ENCODE data around the gene SPINK6.

SPINK6 gene

DNA sequence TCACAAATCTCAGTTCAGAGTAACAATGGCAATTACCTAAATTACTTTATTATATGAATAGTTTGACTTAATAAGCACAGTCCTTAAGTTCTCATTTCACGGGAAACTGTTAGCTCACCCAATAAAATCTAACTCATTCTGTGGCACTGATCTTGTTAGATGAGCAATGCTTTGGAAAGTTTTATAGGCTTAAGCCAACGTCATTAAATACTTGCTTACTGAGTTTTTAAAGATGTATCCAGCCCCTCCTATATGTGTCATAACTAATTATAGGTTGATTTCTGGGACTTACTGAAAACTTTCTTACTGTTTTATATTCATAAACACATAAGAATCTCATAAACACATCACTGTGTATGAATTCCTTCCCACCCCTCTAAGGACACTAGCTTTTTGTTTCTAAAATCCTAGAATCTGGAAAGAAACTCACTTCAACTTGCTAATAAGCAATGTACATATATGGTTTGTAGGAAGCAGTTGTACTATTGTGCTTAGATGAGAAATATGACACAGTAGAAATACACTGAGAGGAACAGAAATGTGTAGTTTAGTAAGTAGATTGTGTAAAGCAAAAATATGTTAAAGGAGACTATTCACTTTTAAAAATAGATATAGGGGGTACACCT is 21.4 kb downstream of the SPINK6 start:
- no peak for DNase-seq

DNA sequence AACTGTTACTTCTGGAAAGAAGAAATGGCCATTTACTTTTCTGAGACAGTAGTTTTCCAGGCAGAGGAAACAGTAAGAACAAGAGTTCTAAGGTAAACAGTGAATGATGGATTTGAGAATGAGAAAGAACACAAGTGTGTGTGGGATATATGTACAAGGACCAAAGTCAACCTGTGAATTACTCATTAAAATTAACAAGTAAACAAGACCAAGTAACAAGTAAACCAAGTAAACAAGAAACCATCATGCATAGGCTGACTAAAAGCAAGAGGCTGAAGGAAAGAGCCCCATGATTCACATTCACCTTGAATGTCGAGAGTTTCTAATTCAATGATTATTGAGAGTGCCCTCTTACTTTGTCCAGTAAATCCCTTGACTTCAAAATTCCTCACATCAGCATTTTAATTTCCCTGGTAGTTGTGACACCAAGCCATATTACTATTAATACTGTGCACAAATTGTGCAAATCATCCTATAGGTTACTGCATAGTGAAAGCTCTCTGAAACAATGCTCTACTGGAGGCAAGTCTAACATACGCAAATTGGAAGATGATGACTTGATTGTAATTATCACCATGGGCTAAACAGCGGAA is 25.6 kb downstream of the SPINK6 start:
- DNase-seq: no peak

DNA sequence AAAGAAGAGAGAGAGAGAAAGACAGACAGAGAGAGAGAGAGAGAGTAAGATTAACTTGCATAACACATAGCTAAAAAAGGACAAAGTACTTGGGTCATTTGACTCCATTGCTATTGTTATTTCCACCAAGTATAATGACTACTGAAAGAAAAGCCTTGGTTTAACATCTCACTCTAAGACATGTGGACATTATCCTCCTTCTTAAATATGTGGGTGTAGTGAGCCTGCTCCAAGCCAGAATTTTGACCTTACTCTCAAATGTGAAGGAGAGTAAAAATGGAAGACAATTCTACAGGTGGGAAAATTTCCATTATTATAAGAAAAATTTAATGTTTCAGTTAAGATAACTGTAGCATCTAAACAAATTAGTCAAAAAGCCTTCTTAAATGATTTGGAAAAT is 27.0 kb downstream of the SPINK6 start:
- no peak for DNase-seq

DNA sequence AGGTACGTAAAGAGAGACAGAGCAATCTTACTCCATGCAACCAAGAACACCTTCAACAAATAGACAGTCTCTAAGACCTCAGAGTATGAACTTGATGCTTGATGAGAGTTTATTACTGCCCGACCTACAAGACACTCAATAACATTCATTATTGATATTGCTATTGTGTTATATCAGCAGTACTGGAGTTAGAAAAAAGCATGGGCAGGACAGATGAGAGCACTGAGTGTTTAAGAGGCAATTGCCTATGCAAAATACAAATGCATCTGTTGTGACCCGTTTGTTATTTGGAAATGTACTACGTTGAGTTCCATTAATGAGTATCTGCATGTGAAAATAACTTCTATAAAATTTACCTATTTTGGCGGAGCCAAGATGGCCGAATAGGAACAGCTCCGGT is 27.4 kb downstream of the SPINK6 start:
- no peak for DNase-seq

DNA sequence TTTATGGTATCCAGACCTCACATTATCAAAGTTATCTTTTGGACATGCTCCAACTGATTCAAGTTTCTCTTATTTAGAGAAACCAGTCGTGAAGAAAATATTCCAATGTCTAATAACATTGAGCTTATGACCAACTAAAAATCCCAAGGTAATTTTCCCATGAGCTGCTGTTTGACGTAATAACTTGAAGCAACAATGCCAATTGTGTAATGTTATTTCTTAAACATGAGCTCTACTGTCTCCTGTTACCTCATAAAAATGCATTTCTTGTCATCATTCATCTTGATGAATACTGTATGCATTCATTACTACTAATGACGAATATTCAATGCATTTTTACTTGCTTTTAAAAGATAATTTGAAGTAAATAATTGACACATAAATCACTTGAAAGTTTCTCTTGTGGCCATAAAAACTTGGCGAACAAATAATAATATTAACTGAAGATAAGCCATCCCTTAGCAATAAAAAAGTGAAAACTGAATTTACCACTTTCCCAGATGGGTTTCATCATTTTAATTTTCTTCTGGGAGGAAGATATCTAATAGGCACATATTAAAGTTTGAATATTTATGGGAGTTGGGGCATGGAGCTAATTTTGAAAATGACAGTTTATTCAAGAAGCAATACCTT is 35.1 kb downstream of the SPINK6 start:
- no peak for DNase-seq

DNA sequence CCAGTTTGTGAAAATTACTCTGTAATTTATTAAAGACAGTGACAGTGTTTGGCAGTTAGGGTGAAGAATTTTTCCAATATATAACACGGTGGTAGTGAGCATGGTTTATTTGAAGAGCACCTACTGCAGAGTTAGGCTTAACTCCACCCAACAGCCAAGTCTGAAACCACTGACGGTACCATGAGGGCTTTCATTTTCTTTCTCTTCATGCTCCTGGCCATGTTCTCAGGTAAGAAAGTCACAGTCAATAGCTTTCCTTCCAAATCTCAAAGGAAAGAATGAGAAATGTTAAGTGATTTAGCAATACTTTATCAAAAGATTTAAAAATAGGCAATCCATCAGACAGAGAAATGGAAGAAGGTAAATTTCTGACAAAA is 35.6 kb downstream of the SPINK6 start, which contains the start of gene MARCOL:
TSS of gene MARCOL (plus strand) at position 108 of the 377 bp plus-strand sequence. CDS start at position 181, 73 bp downstream.
- no peak for DNase-seq

DNA sequence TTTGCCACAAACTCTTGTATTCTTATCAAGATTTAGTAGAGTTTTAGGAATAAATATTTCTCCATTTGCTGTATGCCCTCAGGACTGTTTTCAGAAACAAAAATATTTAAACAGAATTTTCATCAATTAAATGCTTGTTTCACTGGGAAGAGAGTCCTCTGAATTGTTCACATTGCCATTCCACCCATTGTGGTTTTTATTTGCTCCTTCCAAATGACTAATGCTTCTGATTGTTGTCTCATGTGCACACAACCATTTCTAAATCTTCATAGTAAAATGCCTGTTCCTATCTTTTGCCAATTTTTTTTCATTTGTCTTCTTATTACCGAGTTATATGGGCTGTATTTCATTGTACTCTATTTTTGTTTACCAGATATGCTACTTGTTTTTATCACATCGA is 46.1 kb downstream of the SPINK6 start:
- DNase-seq: no peak

DNA sequence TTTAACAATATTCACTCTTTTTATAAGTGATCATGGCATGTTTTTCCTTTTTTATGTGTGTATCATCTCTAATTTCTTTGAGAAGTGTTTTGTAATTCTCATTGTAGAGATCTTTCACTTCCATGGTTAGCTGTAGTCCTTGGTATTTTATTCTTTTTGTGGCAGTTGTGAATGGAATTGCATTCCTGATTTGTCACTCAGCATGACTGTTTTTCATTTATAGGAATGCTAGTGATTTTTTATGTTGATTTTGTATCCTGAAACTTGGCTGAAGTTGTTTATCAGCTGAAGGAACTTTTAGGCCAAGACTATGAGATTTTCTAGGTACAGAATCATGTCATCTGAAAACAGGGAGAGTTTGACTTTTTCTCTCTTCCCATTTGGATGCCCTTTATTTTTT is 52.6 kb downstream of the SPINK6 start:
- DNase-seq: no peak

DNA sequence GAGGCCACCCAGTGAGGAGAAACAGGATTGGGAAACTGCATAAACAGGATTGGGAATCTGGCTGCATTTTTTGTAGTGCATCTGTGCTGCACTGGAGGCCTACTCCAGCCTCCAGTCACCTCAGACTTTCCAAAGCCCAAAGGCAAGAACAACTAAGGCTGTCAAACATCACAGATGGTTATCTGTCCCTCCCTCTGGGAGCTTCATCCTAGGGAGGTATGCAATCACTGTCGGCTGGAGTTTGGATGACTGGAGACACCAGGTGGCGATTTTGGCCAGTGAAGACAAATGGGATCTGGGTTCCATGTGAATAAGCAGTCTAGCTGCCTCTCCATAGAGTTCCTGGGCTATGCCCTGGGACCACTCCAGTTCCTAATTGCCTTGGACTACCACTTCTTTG is 56.4 kb downstream of the SPINK6 start:
- DNase-seq: no peak

DNA sequence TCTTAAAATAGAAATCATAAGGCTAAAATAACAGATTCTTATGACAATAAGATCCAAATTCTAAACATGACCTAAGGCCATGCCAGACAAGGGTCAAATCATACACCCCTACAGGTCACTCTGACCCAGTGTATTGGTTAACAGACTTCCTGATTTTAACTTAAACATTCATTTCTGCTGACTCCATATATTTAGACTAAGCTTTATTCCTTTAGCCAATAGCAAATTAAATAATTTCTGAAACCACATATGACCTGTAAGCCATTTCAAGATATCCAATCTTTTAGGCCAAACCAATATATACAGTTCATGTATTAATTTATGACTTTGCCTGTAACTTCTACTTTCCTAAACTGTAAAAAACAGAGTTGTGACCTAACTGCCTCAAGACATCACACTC is 58.4 kb downstream of the SPINK6 start:
- DNase-seq: no peak

Data from KG1 (cell line).